MM.1S (cell line): ENCODE data around the gene VWA5A.

Experiments used
- DNase-seq: peaks from one replicate; pipeline ENCODE4 v3.0.0-alpha.2; 2015
- H2AFZ ChIP-seq: fragments of 300-600 bp; sonication (generic); 2 replicates; pipeline ENCODE4 v1.6.0; 2016; ENCODE audit warnings: antibody characterized with exemption, low read length
- H3F3A ChIP-seq: fragments of 300-600 bp; sonication (generic); 2 replicates; pipeline ENCODE4 v1.6.1; 2016; ENCODE audit warnings: mild to moderate bottlenecking, antibody characterized with exemption, low read length, moderate library complexity, mixed read lengths; ENCODE audit not compliant: insufficient read depth
- H3K27ac ChIP-seq: fragments of 300-600 bp; sonication (generic); 2 replicates; pipeline ENCODE4 v1.5.1; 2016; ENCODE audit warnings: mild to moderate bottlenecking, low read length
- H3K27me3 ChIP-seq: fragments of 300-600 bp; sonication (generic); replicated peaks from 2 replicates; pipeline ENCODE4 v1.6.0; 2016; ENCODE audit warnings: low read length; ENCODE audit not compliant: insufficient read depth
- H3K36me3 ChIP-seq: fragments of 300-600 bp; sonication (generic); replicated peaks from 2 replicates; pipeline ENCODE4 v1.6.1; 2016; ENCODE audit warnings: mild to moderate bottlenecking, low read length, mixed read lengths; ENCODE audit not compliant: insufficient read depth
- H3K4me1 ChIP-seq: fragments of 300-600 bp; sonication (generic); 2 replicates; pipeline ENCODE4 v1.6.1; 2016; ENCODE audit warnings: low read length, mixed read lengths
- H3K4me2 ChIP-seq: fragments of 300-600 bp; sonication (generic); 2 replicates; pipeline ENCODE4 v1.6.0; 2016; ENCODE audit warnings: low read depth, low read length
- H3K4me3 ChIP-seq: fragments of 300-600 bp; sonication (generic); 2 replicates; pipeline ENCODE4 v1.5.1; 2016; ENCODE audit warnings: low read length, mixed read lengths
- H3K79me2 ChIP-seq: fragments of 300-600 bp; sonication (generic); 2 replicates; pipeline ENCODE4 v1.6.1; 2016; ENCODE audit warnings: mixed run types, low read length, mixed read lengths
- H3K9ac ChIP-seq: fragments of 300-600 bp; sonication (generic); 2 replicates; pipeline ENCODE4 v1.6.1; 2016; ENCODE audit warnings: low read length, mixed read lengths
- H3K9me2 ChIP-seq: fragments of 300-600 bp; sonication (generic); replicated peaks from 2 replicates; pipeline ENCODE4 v1.6.1; 2016; ENCODE audit warnings: mild to moderate bottlenecking, low read length, mixed read lengths; ENCODE audit not compliant: insufficient read depth
- H3K9me3 ChIP-seq: fragments of 300-600 bp; sonication (generic); replicated peaks from 2 replicates; pipeline ENCODE4 v1.6.1; 2016; ENCODE audit warnings: mild to moderate bottlenecking, low read length, mixed read lengths; ENCODE audit not compliant: insufficient read depth
- H4K20me1 ChIP-seq: fragments of 300-600 bp; sonication (generic); 2 replicates; pipeline ENCODE4 v1.6.1; 2016; ENCODE audit warnings: mild to moderate bottlenecking, low read length, moderate library complexity, mixed read lengths; ENCODE audit not compliant: insufficient read depth
- CTCF ChIP-seq: fragments of 300-600 bp; sonication (generic); IDR thresholded peaks from 2 replicates; pipeline ENCODE4 v1.5.1; 2016; ENCODE audit warnings: antibody characterized with exemption, low read length, mixed read lengths
- EZH2 ChIP-seq: fragments of 300-600 bp; sonication (generic); optimal IDR thresholded peaks from 2 replicates; pipeline ENCODE3; 2017; ENCODE audit warnings: low read depth, mild to moderate bottlenecking, antibody characterized with exemption, low read length, mixed read lengths
- EZH2phosphoT487 ChIP-seq: fragments of 300-600 bp; sonication (generic); IDR thresholded peaks from 2 replicates; pipeline ENCODE4 v1.6.1; 2018; ENCODE audit warnings: antibody characterized with exemption, low read length

VWA5A gene

GRCh38 chr11:124109377-124109776 lies 5.9 kb upstream of the VWA5A start:
- TF ChIP-seq CTCF (no peak), EZH2phosphoT487 (no peak), EZH2 (no peak)
- H3K27me3 ChIP-seq = no peaks in the 10 kb centered on the region
- peaks cover 7% of the 10 kb centered on the region; the same call in 1 of the 2 replicates for H3K4me1 ChIP-seq
- H3K4me3 ChIP-seq = no peak overlapping the region
- no peak overlapping the region for H2AFZ ChIP-seq
- no peaks in the 10 kb centered on the region for H3K9me3 ChIP-seq
- H3K36me3 ChIP-seq = no peaks in the 10 kb centered on the region
- H3K79me2 ChIP-seq = no peaks in the 10 kb centered on the region
- no peaks in the 10 kb centered on the region for H3K9me2 ChIP-seq
- no peaks in the 10 kb centered on the region for H3F3A ChIP-seq
- H3K4me2 ChIP-seq = no peak overlapping the region
- no peak for DNase-seq
- H3K9ac ChIP-seq = no peak overlapping the region
- no peaks in the 10 kb centered on the region for H4K20me1 ChIP-seq
- H3K27ac ChIP-seq = no peak overlapping the region

- H3K27me3 ChIP-seq = no peaks in the 10 kb centered on the region
- H4K20me1 ChIP-seq = no peaks in the 10 kb centered on the region
- H3K4me1 ChIP-seq = peaks cover 11% of the 10 kb centered on the region; the same call in 1 of the 2 replicates
- no peak overlapping the region for H2AFZ ChIP-seq
- H3K79me2 ChIP-seq = no peaks in the 10 kb centered on the region
- no peaks in the 10 kb centered on the region for H3K9me2 ChIP-seq
- DNase-seq = no peak
- H3F3A ChIP-seq = no peaks in the 10 kb centered on the region
- no peak for TF ChIP-seq CTCF
- no peak for TF ChIP-seq EZH2phosphoT487
- TF ChIP-seq EZH2 = no peak
- H3K4me3 ChIP-seq = no peak overlapping the region
- no peak overlapping the region for H3K9ac ChIP-seq
- no peak overlapping the region for H3K27ac ChIP-seq
- H3K9me3 ChIP-seq = no peaks in the 10 kb centered on the region
- no peaks in the 10 kb centered on the region for H3K36me3 ChIP-seq
- no peak overlapping the region for H3K4me2 ChIP-seq
Observed at GRCh38 chr11:124110201-124110600, 5.0 kb upstream of the VWA5A start.

- Histone ChIP-seq H3K9me3 (no peaks in the 10 kb centered on the region), H3K9me2 (no peaks in the 10 kb centered on the region), H3F3A (no peaks in the 10 kb centered on the region), H3K27ac (no peak overlapping the region), H3K9ac (no peak overlapping the region), H3K36me3 (no peaks in the 10 kb centered on the region), H4K20me1 (no peaks in the 10 kb centered on the region), H3K4me1 (peaks cover 11% of the 10 kb centered on the region; the same call in 1 of the 2 replicates), H2AFZ (no peak overlapping the region), H3K79me2 (no peaks in the 10 kb centered on the region), H3K4me2 (no peak overlapping the region), H3K27me3 (no peaks in the 10 kb centered on the region), H3K4me3 (no peak overlapping the region)
- TF ChIP-seq EZH2phosphoT487 = no peak
- no peak for TF ChIP-seq CTCF
- no peak for TF ChIP-seq EZH2
- no peak for DNase-seq
Observed at GRCh38 chr11:124113890-124114289, 1.4 kb upstream of the VWA5A start.
